Mesenchymal stem cell (in vitro differentiated cells and primary cell): ENCODE data around the gene CD79A.

Source experiments
- DNase-seq: peaks from one replicate; pipeline ENCODE4 v3.0.0-alpha.2; 2013
- H2AFZ ChIP-seq: one replicate; pipeline ENCODE4 v1.6.1; 2013; ENCODE audit warnings: low read depth, mild to moderate bottlenecking, control low read depth, inconsistent platforms, low read length, moderate library complexity
- H2AK5ac ChIP-seq: 2 replicates; pipeline ENCODE4 v1.6.1; 2013; ENCODE audit warnings: low read length, moderate library complexity, mild to moderate bottlenecking, inconsistent platforms; ENCODE audit not compliant: severe bottlenecking
- H2BK120ac ChIP-seq: one replicate; pipeline ENCODE4 v1.6.1; 2013; ENCODE audit warnings: low read depth, mild to moderate bottlenecking, inconsistent platforms, low read length, moderate library complexity
- H2BK12ac ChIP-seq, 2 experiments: one replicate each; pipeline ENCODE4 v1.6.1; 2013; ENCODE audit warnings: inconsistent platforms in 2 of 2, low read length in 2 of 2, mild to moderate bottlenecking in 2 of 2, moderate library complexity in 2 of 2, control low read depth in 1 of 2
- H2BK15ac ChIP-seq: one replicate; pipeline ENCODE4 v1.6.1; 2013; ENCODE audit warnings: mild to moderate bottlenecking, low read depth, inconsistent platforms; ENCODE audit not compliant: poor library complexity, severe bottlenecking
- H2BK5ac ChIP-seq: 2 replicates; pipeline ENCODE4 v1.6.1; 2013; ENCODE audit warnings: low read depth, mild to moderate bottlenecking, low read length, control low read depth, inconsistent platforms; ENCODE audit not compliant: poor library complexity, severe bottlenecking
- H3K14ac ChIP-seq, 2 experiments: one replicate each; pipeline ENCODE4 v1.6.1; 2013; ENCODE audit warnings: inconsistent platforms in 2 of 2, low read length in 2 of 2, control low read depth in 1 of 2, mild to moderate bottlenecking in 1 of 2, moderate library complexity in 1 of 2
- H3K18ac ChIP-seq, 2 experiments: one replicate each; pipeline ENCODE4 v1.6.1; 2013; ENCODE audit warnings: inconsistent platforms in 2 of 2, low read length in 2 of 2, control low read depth in 1 of 2, low read depth in 1 of 2, mild to moderate bottlenecking in 1 of 2
- H3K23ac ChIP-seq, 2 experiments: one replicate each; pipeline ENCODE4 v1.6.1; 2013; ENCODE audit warnings: inconsistent platforms in 2 of 2, low read length in 2 of 2, mild to moderate bottlenecking in 2 of 2, moderate library complexity in 2 of 2, control low read depth in 1 of 2
- H3K27ac ChIP-seq: 2 replicates; pipeline ENCODE4 v1.5.1; 2013; ENCODE audit warnings: mild to moderate bottlenecking, moderate library complexity, low read length, control low read depth, inconsistent platforms; ENCODE audit not compliant: poor library complexity, severe bottlenecking
- H3K27me3 ChIP-seq, 2 experiments: 2 replicates each; pipeline versions ENCODE4 v1.6.1 to v1.7.0; 2013; ENCODE audit warnings: low read length in 2 of 2, mild to moderate bottlenecking in 2 of 2, moderate library complexity in 2 of 2, control low read depth in 1 of 2, inconsistent platforms in 1 of 2; ENCODE audit not compliant: control insufficient read depth in 1 of 2, insufficient read depth in 1 of 2
- H3K36me3 ChIP-seq, 2 experiments: 2 replicates each; pipeline versions ENCODE4 v1.6.1 to v1.7.0; 2013; ENCODE audit warnings: low read length in 2 of 2, control low read depth in 1 of 2, inconsistent platforms in 1 of 2, low read depth in 1 of 2, mild to moderate bottlenecking in 1 of 2; ENCODE audit not compliant: insufficient read depth in 2 of 2, control insufficient read depth in 1 of 2
- H3K4ac ChIP-seq, 2 experiments: one replicate each; pipeline ENCODE4 v1.6.1; 2013; ENCODE audit warnings: inconsistent platforms in 2 of 2, low read length in 2 of 2, mild to moderate bottlenecking in 2 of 2, moderate library complexity in 2 of 2, control low read depth in 1 of 2, low read depth in 1 of 2
- H3K4me1 ChIP-seq: 2 replicates; pipeline ENCODE4 v1.6.1; 2013; ENCODE audit warnings: low read depth, low read length, control low read depth; ENCODE audit not compliant: control insufficient read depth, insufficient read depth
- H3K4me2 ChIP-seq: 2 replicates; pipeline ENCODE4 v1.6.1; 2013; ENCODE audit warnings: low read length, mild to moderate bottlenecking, inconsistent platforms; ENCODE audit not compliant: poor library complexity, severe bottlenecking
- H3K4me3 ChIP-seq, 2 experiments: 2 replicates each; pipeline versions ENCODE4 v1.5.1 to v1.7.0; 2013; ENCODE audit warnings: low read length in 2 of 2, mild to moderate bottlenecking in 2 of 2, control low read depth in 1 of 2, low read depth in 1 of 2; ENCODE audit not compliant: insufficient read depth in 1 of 2
- H3K79me1 ChIP-seq: replicated peaks from 2 replicates; pipeline ENCODE4 v1.6.1; 2013; ENCODE audit warnings: mild to moderate bottlenecking, control low read depth, low read length, inconsistent platforms; ENCODE audit not compliant: poor library complexity, severe bottlenecking
- H3K9ac ChIP-seq: 2 replicates; pipeline ENCODE4 v1.7.0; 2013; ENCODE audit warnings: mild to moderate bottlenecking, low read length, moderate library complexity
- H3K9me3 ChIP-seq: 2 replicates; pipeline ENCODE4 v1.7.0; 2013; ENCODE audit warnings: mild to moderate bottlenecking, low read length; ENCODE audit not compliant: control insufficient read depth
- H4K8ac ChIP-seq: one replicate; pipeline ENCODE4 v1.6.1; 2013; ENCODE audit warnings: inconsistent platforms, mild to moderate bottlenecking, low read length, moderate library complexity
- H4K91ac ChIP-seq: one replicate; pipeline ENCODE4 v1.6.1; 2013; ENCODE audit warnings: mild to moderate bottlenecking, low read length, inconsistent platforms
- WGBS: methylation state at CpG from one replicate; pipeline ENCODE4 v1.1.7; 2013; ENCODE audit warnings: mixed read lengths; 5-methylcytosine and 5-hydroxymethylcytosine counted together

The CD79A gene

GRCh38 chr19:41887711-41888382 lies 10.8 kb downstream of the CD79A start:
- WGBS = 72% methylated on average over 8 of the region's 17 CpGs
- Histone ChIP-seq H4K8ac (peak overlapping the region; percentile 4), H3K4me1 (peaks cover 25% of the 10 kb centered on the region)

GRCh38 chr19:41888926-41889325 lies 11.8 kb downstream of the CD79A start:
- no peak overlapping the region for H3K14ac ChIP-seq
- H3K9ac ChIP-seq = no peak overlapping the region
- H2BK15ac ChIP-seq = no peak overlapping the region
- no peak overlapping the region for H3K18ac ChIP-seq
- H3K27me3 ChIP-seq = no peaks in the 10 kb centered on the region
- H3K79me1 ChIP-seq = peaks cover 51% of the 10 kb centered on the region
- H2AFZ ChIP-seq = no peak overlapping the region
- no peak overlapping the region for H3K27ac ChIP-seq
- H2BK12ac ChIP-seq = no peak overlapping the region
- no peak overlapping the region for H4K8ac ChIP-seq
- H4K91ac ChIP-seq = no peak overlapping the region
- WGBS = 94% methylated on average over 12 of the region's 12 CpGs
- no peak overlapping the region for H3K23ac ChIP-seq
- no peak for DNase-seq
- no peak overlapping the region for H3K4ac ChIP-seq
- peaks cover 26% of the 10 kb centered on the region for H3K4me1 ChIP-seq
- no peak overlapping the region for H3K4me3 ChIP-seq
- H2BK5ac ChIP-seq = no peak overlapping the region
- no peak overlapping the region for H3K4me2 ChIP-seq
- no peaks in the 10 kb centered on the region for H3K9me3 ChIP-seq
- no peak overlapping the region for H2BK120ac ChIP-seq
- no peak overlapping the region for H2AK5ac ChIP-seq
- peaks cover 37 to 44% of the 10 kb centered on the region in 2 experiments for H3K36me3 ChIP-seq

More at GRCh38 chr19:41887711-41888382, 10.8 kb downstream of the CD79A start:
- Histone ChIP-seq H4K91ac (no peak overlapping the region), H3K4me3 (no peak overlapping the region), H2AK5ac (peak overlapping the region; percentile 59), H3K27ac (peak overlapping the region; percentile 52), H2BK12ac (no peak overlapping the region), H3K14ac (no peak overlapping the region), H3K23ac (no peak overlapping the region), H3K4me2 (peak overlapping the region; percentile 34), H3K18ac (no peak overlapping the region), H3K27me3 (no peaks in the 10 kb centered on the region), H3K9me3 (no peaks in the 10 kb centered on the region), H2BK15ac (no peak overlapping the region), H3K36me3 (peaks cover 34 to 38% of the 10 kb centered on the region in 2 experiments), H2BK5ac (no peak overlapping the region), H3K9ac (no peak overlapping the region), H3K4ac (no peak overlapping the region), H3K79me1 (peaks cover 48% of the 10 kb centered on the region), H2AFZ (no peak overlapping the region), H2BK120ac (no peak overlapping the region)
- peak; percentile 20 for DNase-seq

GRCh38 chr19:41889896-41890295 lies 12.8 kb downstream of the CD79A start:
- Histone ChIP-seq H2BK15ac (no peak overlapping the region), H2BK5ac (no peak overlapping the region), H2BK12ac (no peak overlapping the region), H2AK5ac (no peak overlapping the region), H3K4me3 (no peak overlapping the region), H4K91ac (no peak overlapping the region), H3K79me1 (peaks cover 47% of the 10 kb centered on the region), H4K8ac (peak overlapping the region; percentile 9), H3K27me3 (no peaks in the 10 kb centered on the region), H3K23ac (no peak overlapping the region), H3K14ac (no peak overlapping the region), H3K4ac (no peak overlapping the region), H3K9ac (no peak overlapping the region), H2AFZ (no peak overlapping the region), H3K18ac (no peak overlapping the region), H2BK120ac (no peak overlapping the region), H3K36me3 (peaks cover 44 to 54% of the 10 kb centered on the region in 2 experiments), H3K4me1 (peaks cover 26% of the 10 kb centered on the region), H3K4me2 (no peak overlapping the region), H3K9me3 (no peaks in the 10 kb centered on the region), H3K27ac (no peak overlapping the region)
- DNase-seq = no peak
- WGBS = 97% methylated on average over 8 of the region's 8 CpGs

- Histone ChIP-seq H2BK5ac (no peak overlapping the region), H3K9me3 (no peaks in the 10 kb centered on the region), H2BK15ac (no peak overlapping the region), H2BK12ac (no peak overlapping the region), H3K27me3 (no peaks in the 10 kb centered on the region), H2AK5ac (no peak overlapping the region), H3K4me3 (no peak overlapping the region), H3K79me1 (peaks cover 51% of the 10 kb centered on the region), H3K36me3 (peaks cover 51 to 64% of the 10 kb centered on the region in 2 experiments), H3K18ac (no peak overlapping the region), H3K9ac (no peak overlapping the region), H4K91ac (no peak overlapping the region), H3K27ac (no peak overlapping the region), H3K4me1 (peaks cover 23% of the 10 kb centered on the region), H3K14ac (no peak overlapping the region), H2BK120ac (no peak overlapping the region), H3K23ac (no peak overlapping the region), H2AFZ (no peak overlapping the region), H3K4ac (no peak overlapping the region), H3K4me2 (no peak overlapping the region), H4K8ac (no peak overlapping the region)
- DNase-seq = no peak
- WGBS = 93% methylated on average over 3 of the region's 4 CpGs
Observed at GRCh38 chr19:41890936-41891335, 13.9 kb downstream of the CD79A start.
